MM.1S (cell line): ENCODE data around the gene MT2A.

Experiments
- DNase-seq: peaks from one replicate; pipeline ENCODE4 v3.0.0-alpha.2; 2015
- H2AFZ ChIP-seq: fragments of 300-600 bp; sonication (generic); 2 replicates; pipeline ENCODE4 v1.6.0; 2016; ENCODE audit warnings: antibody characterized with exemption, low read length
- H3F3A ChIP-seq: fragments of 300-600 bp; sonication (generic); 2 replicates; pipeline ENCODE4 v1.6.1; 2016; ENCODE audit warnings: mild to moderate bottlenecking, antibody characterized with exemption, low read length, moderate library complexity, mixed read lengths; ENCODE audit not compliant: insufficient read depth
- H3K27ac ChIP-seq: fragments of 300-600 bp; sonication (generic); 2 replicates; pipeline ENCODE4 v1.5.1; 2016; ENCODE audit warnings: mild to moderate bottlenecking, low read length
- H3K27me3 ChIP-seq: fragments of 300-600 bp; sonication (generic); replicated peaks from 2 replicates; pipeline ENCODE4 v1.6.0; 2016; ENCODE audit warnings: low read length; ENCODE audit not compliant: insufficient read depth
- H3K36me3 ChIP-seq: fragments of 300-600 bp; sonication (generic); replicated peaks from 2 replicates; pipeline ENCODE4 v1.6.1; 2016; ENCODE audit warnings: mild to moderate bottlenecking, low read length, mixed read lengths; ENCODE audit not compliant: insufficient read depth
- H3K4me1 ChIP-seq: fragments of 300-600 bp; sonication (generic); 2 replicates; pipeline ENCODE4 v1.6.1; 2016; ENCODE audit warnings: low read length, mixed read lengths
- H3K4me2 ChIP-seq: fragments of 300-600 bp; sonication (generic); 2 replicates; pipeline ENCODE4 v1.6.0; 2016; ENCODE audit warnings: low read depth, low read length
- H3K4me3 ChIP-seq: fragments of 300-600 bp; sonication (generic); 2 replicates; pipeline ENCODE4 v1.5.1; 2016; ENCODE audit warnings: low read length, mixed read lengths
- H3K79me2 ChIP-seq: fragments of 300-600 bp; sonication (generic); 2 replicates; pipeline ENCODE4 v1.6.1; 2016; ENCODE audit warnings: mixed run types, low read length, mixed read lengths
- H3K9ac ChIP-seq: fragments of 300-600 bp; sonication (generic); 2 replicates; pipeline ENCODE4 v1.6.1; 2016; ENCODE audit warnings: low read length, mixed read lengths
- H3K9me2 ChIP-seq: fragments of 300-600 bp; sonication (generic); replicated peaks from 2 replicates; pipeline ENCODE4 v1.6.1; 2016; ENCODE audit warnings: mild to moderate bottlenecking, low read length, mixed read lengths; ENCODE audit not compliant: insufficient read depth
- H3K9me3 ChIP-seq: fragments of 300-600 bp; sonication (generic); replicated peaks from 2 replicates; pipeline ENCODE4 v1.6.1; 2016; ENCODE audit warnings: mild to moderate bottlenecking, low read length, mixed read lengths; ENCODE audit not compliant: insufficient read depth
- H4K20me1 ChIP-seq: fragments of 300-600 bp; sonication (generic); 2 replicates; pipeline ENCODE4 v1.6.1; 2016; ENCODE audit warnings: mild to moderate bottlenecking, low read length, moderate library complexity, mixed read lengths; ENCODE audit not compliant: insufficient read depth
- CTCF ChIP-seq: fragments of 300-600 bp; sonication (generic); IDR thresholded peaks from 2 replicates; pipeline ENCODE4 v1.5.1; 2016; ENCODE audit warnings: antibody characterized with exemption, low read length, mixed read lengths
- EZH2 ChIP-seq: fragments of 300-600 bp; sonication (generic); optimal IDR thresholded peaks from 2 replicates; pipeline ENCODE3; 2017; ENCODE audit warnings: low read depth, mild to moderate bottlenecking, antibody characterized with exemption, low read length, mixed read lengths
- EZH2phosphoT487 ChIP-seq: fragments of 300-600 bp; sonication (generic); IDR thresholded peaks from 2 replicates; pipeline ENCODE4 v1.6.1; 2018; ENCODE audit warnings: antibody characterized with exemption, low read length

Gene MT2A

DNA sequence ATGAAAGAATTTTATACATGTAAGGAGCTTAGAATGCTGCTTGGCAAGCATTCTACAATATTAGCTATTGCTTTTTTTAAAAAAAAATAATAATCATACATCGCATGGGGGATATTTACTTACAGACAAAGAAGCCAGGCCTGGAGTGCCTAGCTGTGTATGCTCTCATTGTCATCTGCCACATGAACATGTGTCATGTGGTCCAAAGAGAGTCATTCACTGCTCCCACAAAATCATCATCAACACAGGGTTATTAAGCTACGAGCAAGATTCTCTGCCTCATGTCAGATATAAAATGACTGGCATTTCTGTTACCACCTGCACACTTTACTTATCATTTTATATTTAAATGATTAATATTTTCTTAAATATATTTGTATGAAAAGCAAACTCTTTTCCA lies 15.3 kb downstream of the MT2A start:
- no peaks in the 10 kb centered on the region for H3F3A ChIP-seq
- peaks cover 40% of the 10 kb centered on the region for H3K27me3 ChIP-seq
- no peak overlapping the region for H2AFZ ChIP-seq
- H3K9me3 ChIP-seq: no peaks in the 10 kb centered on the region
- no peaks in the 10 kb centered on the region for H3K79me2 ChIP-seq
- no peak for TF ChIP-seq EZH2
- no peak for TF ChIP-seq EZH2phosphoT487
- no peak for TF ChIP-seq CTCF
- H3K4me2 ChIP-seq: no peak overlapping the region
- no peaks in the 10 kb centered on the region for H4K20me1 ChIP-seq
- H3K27ac ChIP-seq: no peak overlapping the region
- no peaks in the 10 kb centered on the region for H3K4me1 ChIP-seq
- H3K9ac ChIP-seq: no peak overlapping the region
- no peak for DNase-seq
- no peak overlapping the region for H3K4me3 ChIP-seq
- H3K36me3 ChIP-seq: no peaks in the 10 kb centered on the region
- no peaks in the 10 kb centered on the region for H3K9me2 ChIP-seq

DNA sequence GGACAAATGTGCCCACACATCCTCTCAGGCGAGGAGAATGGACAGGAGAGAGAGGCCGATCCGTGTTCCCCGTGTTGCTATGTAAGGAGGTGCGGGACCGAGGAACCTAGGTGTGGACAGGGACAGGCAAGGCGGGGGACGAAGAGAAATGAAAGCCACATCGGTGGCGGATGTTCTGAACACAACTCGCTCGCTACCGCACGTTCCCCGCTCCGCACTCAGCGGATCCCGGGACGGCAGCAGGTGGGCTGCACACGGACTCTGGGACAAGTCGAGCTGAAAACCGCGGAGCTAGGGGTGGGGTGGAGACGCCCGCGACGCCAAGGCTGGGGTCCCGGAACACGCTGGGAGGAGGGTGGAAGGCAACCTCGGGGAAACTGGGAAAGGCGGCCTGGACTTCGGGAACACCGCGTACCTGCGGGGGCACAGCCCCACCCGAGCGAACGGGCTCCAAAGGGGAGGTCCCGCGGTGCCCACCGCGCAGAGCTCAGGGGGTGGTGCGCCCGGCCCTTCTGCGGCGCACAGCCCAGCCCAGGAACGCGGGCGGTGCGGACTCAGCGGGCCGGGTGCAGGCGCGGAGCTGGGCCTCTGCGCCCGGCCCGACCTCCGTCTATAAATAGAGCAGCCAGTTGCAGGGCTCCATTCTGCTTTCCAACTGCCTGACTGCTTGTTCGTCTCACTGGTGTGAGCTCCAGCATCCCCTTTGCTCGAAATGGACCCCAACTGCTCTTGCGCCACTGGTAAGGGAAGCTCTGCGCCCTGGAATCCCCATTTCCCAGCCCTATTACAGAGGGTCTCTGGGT lies 17.0 kb downstream of the MT2A start, which contains the start of gene MT1E:
TSS of gene MT1E (plus strand) at position 642 of the 803 bp plus-strand sequence. CDS start at position 713, 71 bp downstream.
- Histone ChIP-seq H3K9me3 (no peaks in the 10 kb centered on the region), H2AFZ (no peak within 1 kb of the TSS), H3K9me2 (no peaks in the 10 kb centered on the region), H3K27ac (no peak within 1 kb of the TSS), H3K36me3 (no peaks in the 10 kb centered on the region), H3K79me2 (no peaks in the 10 kb centered on the region), H3K4me2 (no peak within 1 kb of the TSS), H3K27me3 (peaks cover 32% of the 10 kb centered on the region), H4K20me1 (no peaks in the 10 kb centered on the region), H3K4me3 (no peak within 1 kb of the TSS), H3K4me1 (no peaks in the 10 kb centered on the region), H3K9ac (no peak within 1 kb of the TSS), H3F3A (no peaks in the 10 kb centered on the region)
- TF ChIP-seq EZH2 (no peak), EZH2phosphoT487 (no peak), CTCF (no peak)
- no peak for DNase-seq

GRCh38 chr16:56625943-56626654 lies 17.7 kb downstream of the MT2A start:
- no peaks in the 10 kb centered on the region for H3K36me3 ChIP-seq
- H3K9ac ChIP-seq: no peak overlapping the region
- no peaks in the 10 kb centered on the region for H3K4me1 ChIP-seq
- H3F3A ChIP-seq: no peaks in the 10 kb centered on the region
- no peaks in the 10 kb centered on the region for H3K79me2 ChIP-seq
- no peak for DNase-seq
- TF ChIP-seq EZH2phosphoT487 (no peak), EZH2 (no peak), CTCF (no peak)
- H3K4me3 ChIP-seq: no peak overlapping the region
- H3K4me2 ChIP-seq: no peak overlapping the region
- no peaks in the 10 kb centered on the region for H3K9me3 ChIP-seq
- H4K20me1 ChIP-seq: no peaks in the 10 kb centered on the region
- no peaks in the 10 kb centered on the region for H3K9me2 ChIP-seq
- peaks cover 34% of the 10 kb centered on the region for H3K27me3 ChIP-seq
- no peak overlapping the region for H3K27ac ChIP-seq
- no peak overlapping the region for H2AFZ ChIP-seq
